PC-3 (cell line): ENCODE results near the gene CBX5.

ENCODE experiments used
- EZH2 ChIP-seq: fragments of 300-600 bp; sonication (generic); IDR thresholded peaks from one replicate; pipeline ENCODE4 v1.6.1; 2017; ENCODE audit warnings: antibody characterized with exemption, mild to moderate bottlenecking, low read length; ENCODE audit not compliant: unreplicated experiment
- EZH2phosphoT487 ChIP-seq: fragments of 300-600 bp; sonication (generic); IDR thresholded peaks from 2 replicates; pipeline ENCODE4 v1.6.1; 2018; ENCODE audit warnings: mild to moderate bottlenecking, antibody characterized with exemption, low read length, borderline replicate concordance
- TF ChIP-seq, protein P1 (sequence below): fragments of 300-600 bp; sonication (generic); conservative IDR thresholded peaks from 2 replicates; pipeline ENCODE4 v1.5.1; 2017; ENCODE audit warnings: antibody characterized with exemption, low read depth, mild to moderate bottlenecking, low read length

DNA sequence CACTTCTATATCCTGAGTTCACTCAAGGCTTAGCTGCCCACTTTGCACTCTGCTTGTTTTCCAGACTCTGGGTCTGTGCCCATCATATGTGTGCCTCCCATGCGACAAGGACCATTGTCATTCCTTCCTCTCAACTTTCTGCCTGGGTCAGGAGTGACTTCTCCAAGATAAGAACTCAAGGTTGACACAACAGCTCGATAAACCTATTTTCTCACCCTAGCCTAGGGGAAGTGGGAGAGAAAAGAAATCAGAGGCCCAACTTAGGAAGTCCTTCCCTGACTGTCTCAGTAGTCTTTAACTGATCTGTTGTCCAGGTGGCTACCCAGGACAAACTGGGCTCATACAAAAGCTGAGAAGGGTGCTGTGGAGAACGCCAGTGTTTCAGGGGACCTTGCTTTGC, 92.8 kb downstream of the CBX5 start:
- TF ChIP-seq, protein P1, sequence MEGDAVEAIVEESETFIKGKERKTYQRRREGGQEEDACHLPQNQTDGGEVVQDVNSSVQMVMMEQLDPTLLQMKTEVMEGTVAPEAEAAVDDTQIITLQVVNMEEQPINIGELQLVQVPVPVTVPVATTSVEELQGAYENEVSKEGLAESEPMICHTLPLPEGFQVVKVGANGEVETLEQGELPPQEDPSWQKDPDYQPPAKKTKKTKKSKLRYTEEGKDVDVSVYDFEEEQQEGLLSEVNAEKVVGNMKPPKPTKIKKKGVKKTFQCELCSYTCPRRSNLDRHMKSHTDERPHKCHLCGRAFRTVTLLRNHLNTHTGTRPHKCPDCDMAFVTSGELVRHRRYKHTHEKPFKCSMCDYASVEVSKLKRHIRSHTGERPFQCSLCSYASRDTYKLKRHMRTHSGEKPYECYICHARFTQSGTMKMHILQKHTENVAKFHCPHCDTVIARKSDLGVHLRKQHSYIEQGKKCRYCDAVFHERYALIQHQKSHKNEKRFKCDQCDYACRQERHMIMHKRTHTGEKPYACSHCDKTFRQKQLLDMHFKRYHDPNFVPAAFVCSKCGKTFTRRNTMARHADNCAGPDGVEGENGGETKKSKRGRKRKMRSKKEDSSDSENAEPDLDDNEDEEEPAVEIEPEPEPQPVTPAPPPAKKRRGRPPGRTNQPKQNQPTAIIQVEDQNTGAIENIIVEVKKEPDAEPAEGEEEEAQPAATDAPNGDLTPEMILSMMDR = no peak
- TF ChIP-seq EZH2phosphoT487 (no peak), EZH2 (no peak)
